ENCODE measurements around the gene GAMT.
"Not testable (repeated sequence)": the region's sequence is repeated elsewhere in the genome, so short reads cannot be mapped to it uniquely, and the experiment has no call there.

GAMT gene

GRCh38 chr19:1433119-1434039 is 32.0 kb upstream of the GAMT start:
- no peak for DNase-seq (ENCODE audit: low read depth)

GRCh38 chr19:1432507-1432887 is 31.2 kb upstream of the GAMT start:
- DNase-seq (ENCODE audit: low read depth): no peak

GRCh38 chr19:1431759-1432506 is 30.6 kb upstream of the GAMT start:
- DNase-seq (ENCODE audit: low read depth): no peak

GRCh38 chr19:1430246-1430645 is 28.9 kb upstream of the GAMT start:
- no peak for DNase-seq (ENCODE audit: low read depth)

GRCh38 chr19:1429750-1430149 is 28.4 kb upstream of the GAMT start:
- DNase-seq (ENCODE audit: low read depth): no peak

GRCh38 chr19:1428738-1429391 is 27.5 kb upstream of the GAMT start:
- DNase-seq (ENCODE audit: low read depth): no peak

GRCh38 chr19:1427221-1427920 is 26.0 kb upstream of the GAMT start:
- no peak for DNase-seq (ENCODE audit: low read depth)

GRCh38 chr19:1426736-1427135 is 25.4 kb upstream of the GAMT start:
- DNase-seq (ENCODE audit: low read depth): no peak

- DNase-seq (ENCODE audit: low read depth): no peak
Observed at GRCh38 chr19:1425902-1426301, 24.6 kb upstream of the GAMT start.

- DNase-seq (ENCODE audit: low read depth): no peak
Observed at GRCh38 chr19:1425102-1425837, 23.9 kb upstream of the GAMT start.

GRCh38 chr19:1424192-1424955 is 23.0 kb upstream of the GAMT start:
- DNase-seq (ENCODE audit: low read depth): no peak

- no peak for DNase-seq (ENCODE audit: low read depth)
Observed at GRCh38 chr19:1423436-1424191, 22.3 kb upstream of the GAMT start.

GRCh38 chr19:1422943-1423342 is 21.6 kb upstream of the GAMT start:
- DNase-seq (ENCODE audit: low read depth): no peak

GRCh38 chr19:1422360-1422759 is 21.0 kb upstream of the GAMT start:
- DNase-seq (ENCODE audit: low read depth): no peak

GRCh38 chr19:1421958-1422305 is 20.6 kb upstream of the GAMT start:
- no peak for DNase-seq (ENCODE audit: low read depth)

- DNase-seq (ENCODE audit: low read depth): no peak
Observed at GRCh38 chr19:1421218-1421957, 20.0 kb upstream of the GAMT start.

GRCh38 chr19:1420590-1420989 is 19.2 kb upstream of the GAMT start:
- no peak for DNase-seq (ENCODE audit: low read depth)

- DNase-seq (ENCODE audit: low read depth): not testable (repeated sequence)
Observed at GRCh38 chr19:1420085-1420484, 18.7 kb upstream of the GAMT start.
